Measurements from ENCODE around the gene USH2A.

The USH2A gene

GRCh38 chr1:215765833-215766232, 657.4 kb downstream of the USH2A start:
- Histone ChIP-seq H3K4me3 (ENCODE audit: low read depth, low read length) (no peak overlapping the region), H3K27ac (no peak overlapping the region), H3K27me3 (ENCODE audit: insufficient read depth, low read depth, severe bottlenecking) (no peaks in the 10 kb centered on the region), H3K9me3 (ENCODE audit: severe bottlenecking) (no peaks in the 10 kb centered on the region), H3K36me3 (no peaks in the 10 kb centered on the region)
- TF ChIP-seq CTCF (IDR thresholded peaks at IDR 0.05; ENCODE audit: low read depth, low read length) = no peak
- no peak for DNase-seq

- no peak for DNase-seq
- no peak overlapping the region for H3K4me3 ChIP-seq (ENCODE audit: low read depth, low read length)
- H3K27ac ChIP-seq = no peak overlapping the region
- no peaks in the 10 kb centered on the region for H3K27me3 ChIP-seq (ENCODE audit: insufficient read depth, low read depth, severe bottlenecking)
- H3K9me3 ChIP-seq (ENCODE audit: severe bottlenecking) = no peaks in the 10 kb centered on the region
- no peak for TF ChIP-seq CTCF (IDR thresholded peaks at IDR 0.05; ENCODE audit: low read depth, low read length)
- no peaks in the 10 kb centered on the region for H3K36me3 ChIP-seq
Observed at GRCh38 chr1:215761446-215761845, 661.8 kb downstream of the USH2A start.

GRCh38 chr1:215754112-215754511, 669.1 kb downstream of the USH2A start:
- no peak for TF ChIP-seq CTCF (IDR thresholded peaks at IDR 0.05; ENCODE audit: low read depth, low read length)
- Histone ChIP-seq H3K4me3 (ENCODE audit: low read depth, low read length) (no peak overlapping the region), H3K36me3 (no peaks in the 10 kb centered on the region), H3K27ac (no peak overlapping the region), H3K9me3 (ENCODE audit: severe bottlenecking) (no peaks in the 10 kb centered on the region), H3K27me3 (ENCODE audit: insufficient read depth, low read depth, severe bottlenecking) (no peaks in the 10 kb centered on the region)
- DNase-seq = no peak

GRCh38 chr1:215749414-215749813, 673.8 kb downstream of the USH2A start:
- DNase-seq = no peak
- TF ChIP-seq CTCF (IDR thresholded peaks at IDR 0.05; ENCODE audit: low read depth, low read length) = no peak
- Histone ChIP-seq H3K4me3 (ENCODE audit: low read depth, low read length) (no peak overlapping the region), H3K27me3 (ENCODE audit: insufficient read depth, low read depth, severe bottlenecking) (no peaks in the 10 kb centered on the region), H3K9me3 (ENCODE audit: severe bottlenecking) (no peaks in the 10 kb centered on the region), H3K36me3 (no peaks in the 10 kb centered on the region), H3K27ac (no peak overlapping the region)

- H3K4me3 ChIP-seq (ENCODE audit: low read depth, low read length) = no peak overlapping the region
- no peaks in the 10 kb centered on the region for H3K36me3 ChIP-seq
- TF ChIP-seq CTCF (IDR thresholded peaks at IDR 0.05; ENCODE audit: low read depth, low read length) = no peak
Observed at GRCh38 chr1:215748431-215748830, 674.8 kb downstream of the USH2A start.

GRCh38 chr1:215744419-215744818, 678.8 kb downstream of the USH2A start:
- DNase-seq = no peak
- no peak for TF ChIP-seq CTCF (IDR thresholded peaks at IDR 0.05; ENCODE audit: low read depth, low read length)
- H3K36me3 ChIP-seq = no peaks in the 10 kb centered on the region
- H3K27ac ChIP-seq = no peak overlapping the region
- no peaks in the 10 kb centered on the region for H3K9me3 ChIP-seq (ENCODE audit: severe bottlenecking)
- no peak overlapping the region for H3K4me3 ChIP-seq (ENCODE audit: low read depth, low read length)
- H3K27me3 ChIP-seq (ENCODE audit: insufficient read depth, low read depth, severe bottlenecking) = no peaks in the 10 kb centered on the region

More at GRCh38 chr1:215748431-215748830, 674.8 kb downstream of the USH2A start:
- Histone ChIP-seq H3K9me3 (ENCODE audit: severe bottlenecking) (no peaks in the 10 kb centered on the region), H3K27me3 (ENCODE audit: insufficient read depth, low read depth, severe bottlenecking) (no peaks in the 10 kb centered on the region), H3K27ac (no peak overlapping the region)
- DNase-seq = no peak

Data from WERI-Rb-1 (cell line).